Vagina (tissue), 2 donors: ENCODE results near the gene CCDC40.

Experiments used
- CTCF ChIP-seq, 3 experiments: fragments of 450-650 bp in 2 of 3; fragments of 200-600 bp in 1 of 3; sonication (generic) in 1 of 3; IDR thresholded peaks; one replicate each; pipeline ENCODE4 v1.5.1; 2017 to 2019; ENCODE audit warnings: antibody characterized with exemption in 3 of 3, mild to moderate bottlenecking in 2 of 3, moderate library complexity in 2 of 3
- POLR2A ChIP-seq, 2 donors: fragments of 450-650 bp; IDR thresholded peaks; one replicate each; pipeline ENCODE4 v1.6.1; 2017; ENCODE audit warnings: antibody characterized with exemption in 2 of 2, mild to moderate bottlenecking in 2 of 2, moderate library complexity in 2 of 2
- POLR2AphosphoS5 ChIP-seq, 2 donors: sonication (generic); formaldehyde crosslinking; IDR thresholded peaks; one replicate each; pipeline ENCODE4 v1.9.0; 2017; ENCODE audit warnings: antibody characterized with exemption in 2 of 2, mild to moderate bottlenecking in 2 of 2, low read depth in 1 of 2; ENCODE audit not compliant: insufficient read depth in 1 of 2

GRCh38 chr17:80006811-80007752 lies 29.4 kb upstream of the CCDC40 start:
- TF ChIP-seq CTCF (IDR thresholded peaks at IDR 0.05) (no peak), POLR2AphosphoS5 (IDR thresholded peaks at IDR 0.05; ENCODE audit: insufficient read depth in 1 of 2, low read depth in 1 of 2) (no peak), POLR2A (IDR thresholded peaks at IDR 0.05) (no peak)
